SIG-M5 treated with dmso at 0.1 percent for 504 hours (cell line): Measurements from ENCODE around the gene ARID1B.
A peak's percentile ranks its signal among the peaks of the same experiment; 100 is the strongest.

Source experiments
- DNase-seq: peaks from one replicate; lab custom pipeline; 2025; ENCODE audit not compliant: unreplicated experiment; lab: John Stamatoyannopoulos, UW

Gene ARID1B

DNA sequence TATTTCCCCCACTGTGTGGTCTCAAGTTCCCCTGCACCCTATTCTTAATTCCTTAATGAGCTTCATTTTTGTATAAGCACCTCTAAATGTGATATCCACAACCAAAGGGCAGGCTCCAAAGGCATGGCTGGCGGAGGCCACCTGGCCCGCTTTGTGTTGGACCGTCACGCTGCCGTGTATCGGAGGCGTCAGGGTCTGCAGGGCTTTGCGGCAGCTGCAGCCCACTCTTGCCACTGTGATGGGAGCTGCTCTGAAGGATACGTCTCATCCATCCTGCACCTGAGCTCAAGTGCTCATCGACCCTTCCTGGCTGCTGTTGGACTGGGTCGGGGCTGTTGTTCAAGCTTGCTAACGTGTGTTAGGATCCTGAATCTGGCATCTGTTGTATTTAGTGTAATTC, 177.6 kb downstream of the ARID1B start:
- no peak for DNase-seq

DNA sequence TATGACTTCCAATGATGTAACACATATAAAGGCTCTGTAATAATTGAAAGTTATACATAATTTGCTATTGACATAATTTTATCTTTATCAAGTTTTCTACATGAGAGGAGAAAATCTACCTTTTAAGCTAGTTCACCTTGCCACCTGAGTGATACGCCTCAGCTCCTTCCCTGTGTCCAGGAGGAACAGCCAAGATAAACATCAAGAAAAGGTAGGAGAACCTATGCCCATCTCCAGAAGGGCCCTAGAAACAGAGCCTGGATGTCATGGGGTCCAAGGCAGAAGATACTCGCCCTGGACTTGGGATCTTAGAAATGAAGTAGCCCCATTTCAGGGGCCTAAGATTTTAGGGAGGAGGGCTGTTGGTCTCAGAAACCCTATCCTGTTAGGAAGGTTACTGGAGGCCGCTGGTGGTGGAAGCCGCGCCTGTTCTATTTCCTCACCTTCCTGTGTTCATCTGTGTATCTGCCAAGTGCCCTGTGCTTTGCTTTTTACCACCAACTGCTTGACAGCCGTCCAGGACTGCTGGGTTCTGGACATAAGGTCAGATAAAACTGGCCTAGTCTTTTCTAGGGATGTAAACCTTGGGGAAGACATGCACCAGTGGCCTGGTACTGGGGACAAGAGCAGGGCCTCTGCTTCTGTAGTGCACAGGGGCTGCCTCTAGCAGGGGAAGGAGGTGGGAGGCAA, 178.5 kb downstream of the ARID1B start:
- DNase-seq: no peak

DNA sequence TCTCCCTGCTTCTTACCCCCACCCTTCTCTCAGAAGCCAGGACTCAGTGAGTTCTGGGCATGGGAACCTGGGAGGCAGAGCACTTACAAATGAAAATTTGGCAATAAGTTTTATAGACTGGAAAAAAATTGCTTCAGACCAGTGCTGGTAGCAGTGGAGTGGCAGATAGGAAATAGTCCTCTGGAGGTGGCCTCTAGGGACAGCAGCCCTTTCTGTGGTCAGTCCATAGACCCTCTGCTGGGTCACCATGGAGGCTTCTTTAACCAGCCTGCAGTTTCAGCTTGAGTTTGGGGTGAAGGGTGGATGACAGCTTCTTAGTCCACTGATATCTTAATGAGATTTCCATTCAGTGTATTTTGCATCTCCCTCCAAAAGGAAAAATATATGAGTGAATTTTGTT, 179.1 kb downstream of the ARID1B start:
- no peak for DNase-seq

DNA sequence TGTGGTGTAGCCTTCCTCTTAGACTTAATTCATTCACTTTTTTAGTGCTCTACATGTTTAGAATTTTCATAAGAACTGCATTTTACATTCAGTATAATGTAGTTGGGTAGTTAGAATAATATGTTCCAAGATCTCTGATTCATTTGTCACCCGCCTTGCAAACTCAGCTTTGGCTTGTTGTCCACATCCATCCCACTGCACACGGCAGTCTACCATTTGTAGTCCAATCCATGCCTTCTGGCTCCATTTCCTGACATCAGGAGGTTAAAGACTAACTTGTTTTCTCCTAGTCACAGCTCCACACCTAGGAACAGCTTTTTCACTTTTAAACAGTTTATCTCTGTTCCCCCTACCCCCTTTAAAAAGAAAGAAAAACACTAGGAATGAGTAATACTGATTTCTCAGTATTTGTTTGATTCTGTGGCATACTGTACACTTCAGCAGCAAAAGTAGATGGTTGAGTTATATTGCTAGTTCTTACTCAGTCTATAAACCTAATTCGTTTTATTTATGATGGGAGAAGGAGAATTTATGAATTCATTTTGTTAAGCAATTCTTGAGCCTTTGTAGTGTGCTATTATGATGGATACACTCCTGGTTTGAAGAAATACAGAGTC, 180.9 kb downstream of the ARID1B start:
- DNase-seq: no peak

DNA sequence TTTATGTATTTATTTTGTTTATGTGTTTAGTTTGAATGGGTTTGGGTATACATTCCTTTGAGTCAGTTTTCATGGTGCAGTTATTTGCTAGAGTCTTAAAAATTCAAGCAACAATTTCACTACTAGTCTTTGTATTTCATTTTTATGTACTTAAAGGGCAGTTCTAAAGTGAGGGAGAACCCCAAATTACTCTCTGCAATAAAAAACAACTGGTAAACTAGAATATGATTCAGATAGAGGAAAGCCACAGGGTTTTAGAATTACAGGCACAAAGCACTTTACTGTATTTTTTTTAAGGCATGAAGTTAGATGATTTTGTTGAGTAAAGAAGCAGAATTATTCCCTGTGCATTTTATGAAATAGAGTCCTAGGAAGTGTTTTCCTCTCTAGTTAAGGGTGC, 183.3 kb downstream of the ARID1B start:
- no peak for DNase-seq

DNA sequence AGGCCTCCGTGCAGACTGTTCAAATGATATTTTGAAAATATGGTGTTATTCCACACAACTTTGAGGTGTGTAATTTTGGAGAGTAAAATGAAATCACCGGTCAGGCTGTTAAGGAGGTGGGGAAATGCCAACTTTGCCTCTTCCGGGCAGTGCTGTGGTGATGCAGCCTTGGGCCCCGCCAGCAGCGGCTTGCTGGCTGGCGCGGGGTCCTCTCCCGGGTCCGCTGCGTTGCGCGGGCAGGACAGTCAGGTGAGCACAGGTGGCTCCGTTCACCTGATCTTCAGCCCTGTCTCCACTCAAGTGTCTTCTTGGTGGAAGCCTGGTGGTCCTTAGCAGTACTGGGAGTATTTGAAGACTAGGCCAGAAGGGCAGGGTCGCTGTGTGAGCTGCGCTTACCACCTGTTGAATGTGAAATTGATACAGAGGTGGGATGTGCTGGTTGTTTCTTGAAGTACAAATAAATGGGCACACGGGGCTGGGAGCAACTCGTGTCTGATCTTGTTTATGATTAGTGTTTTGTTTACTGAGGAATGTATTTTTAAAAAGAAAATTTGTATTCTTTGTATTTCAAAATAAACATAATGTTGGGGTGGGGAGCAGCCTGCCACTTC, 184.2 kb downstream of the ARID1B start:
- no peak for DNase-seq

DNA sequence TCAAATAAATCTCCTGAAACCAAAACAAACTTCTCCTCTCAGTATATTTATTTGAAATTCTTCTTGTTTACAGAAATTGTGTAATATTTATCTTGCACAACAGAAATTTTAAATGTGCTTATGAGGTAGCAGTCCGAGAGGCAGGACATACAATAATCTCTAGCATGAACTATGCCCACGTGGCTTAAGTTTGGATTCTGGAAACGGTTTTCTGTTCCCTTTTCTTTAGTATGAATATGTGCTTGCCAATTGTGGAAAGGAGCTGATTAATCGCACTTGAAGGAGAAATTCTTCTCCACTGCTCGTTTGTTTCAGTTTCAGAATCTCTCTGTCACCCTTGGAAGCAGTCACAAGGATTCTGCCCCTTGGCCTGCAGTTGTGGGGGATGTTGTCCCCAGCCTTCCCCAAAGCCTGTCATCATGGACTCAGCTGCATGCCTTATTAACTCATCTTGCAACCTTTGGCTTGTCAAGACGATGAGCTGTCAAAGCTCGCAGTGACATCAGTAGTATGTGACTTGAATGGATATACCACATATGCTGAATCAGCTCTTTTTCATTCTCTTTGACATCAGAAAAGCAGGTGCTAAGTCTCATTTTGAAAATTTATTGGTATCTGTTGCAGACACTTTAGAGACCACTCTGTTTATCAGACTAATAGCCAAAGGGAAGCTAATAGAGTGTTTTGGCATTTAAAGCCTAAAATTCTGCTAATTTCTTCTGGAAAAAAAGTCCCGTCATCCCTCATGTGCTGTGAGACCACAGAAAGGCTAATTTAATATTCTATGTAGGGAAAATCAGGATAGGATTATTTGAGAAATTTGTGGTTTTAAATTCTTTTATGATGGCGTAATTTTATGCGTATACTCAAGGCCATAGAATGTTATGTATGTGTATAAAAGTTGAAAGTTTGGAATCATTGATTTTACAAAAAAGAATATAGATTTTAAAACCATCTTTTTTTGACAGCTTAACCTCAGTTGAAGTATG, 186.8 kb downstream of the ARID1B start:
- DNase-seq: peak; percentile 50

DNA sequence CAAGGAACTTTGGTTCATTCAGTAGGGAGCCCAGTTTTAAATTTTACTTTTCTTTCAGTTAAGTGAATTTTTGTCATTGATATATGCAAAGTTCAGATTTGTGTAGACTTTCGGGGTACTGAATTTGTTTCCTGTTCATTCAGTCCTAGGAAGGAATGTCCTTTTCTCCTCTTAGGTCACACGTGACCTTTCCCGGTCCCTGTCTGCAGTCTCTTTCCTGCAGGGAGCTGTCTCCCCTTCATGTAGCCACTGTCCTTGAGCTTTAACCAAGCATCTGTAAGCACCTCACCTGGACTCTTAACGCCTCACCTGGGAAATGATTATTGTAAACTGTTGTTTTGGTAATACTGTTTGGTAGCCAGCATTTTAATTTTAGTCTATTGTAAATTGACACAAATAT, 190.7 kb downstream of the ARID1B start:
- DNase-seq: no peak

DNA sequence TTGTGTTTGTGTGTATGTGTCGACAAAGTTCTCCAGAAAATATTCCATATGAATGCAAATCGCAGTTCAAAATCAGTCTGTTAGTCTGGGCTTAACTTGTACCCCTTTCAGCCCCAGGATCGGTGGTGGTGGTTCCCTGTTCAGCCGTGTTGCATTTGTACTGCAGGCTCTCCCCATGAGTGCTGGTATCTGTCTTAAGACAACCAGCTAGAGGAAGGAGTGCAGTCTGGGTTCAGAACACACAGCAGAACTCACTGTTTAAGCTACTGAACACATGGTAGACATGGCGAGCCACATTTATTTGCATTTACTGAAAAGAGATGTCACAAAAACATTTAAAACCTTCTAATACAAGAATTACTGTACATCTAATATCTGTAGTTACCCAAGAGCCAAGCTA, 192.1 kb downstream of the ARID1B start:
- no peak for DNase-seq

DNA sequence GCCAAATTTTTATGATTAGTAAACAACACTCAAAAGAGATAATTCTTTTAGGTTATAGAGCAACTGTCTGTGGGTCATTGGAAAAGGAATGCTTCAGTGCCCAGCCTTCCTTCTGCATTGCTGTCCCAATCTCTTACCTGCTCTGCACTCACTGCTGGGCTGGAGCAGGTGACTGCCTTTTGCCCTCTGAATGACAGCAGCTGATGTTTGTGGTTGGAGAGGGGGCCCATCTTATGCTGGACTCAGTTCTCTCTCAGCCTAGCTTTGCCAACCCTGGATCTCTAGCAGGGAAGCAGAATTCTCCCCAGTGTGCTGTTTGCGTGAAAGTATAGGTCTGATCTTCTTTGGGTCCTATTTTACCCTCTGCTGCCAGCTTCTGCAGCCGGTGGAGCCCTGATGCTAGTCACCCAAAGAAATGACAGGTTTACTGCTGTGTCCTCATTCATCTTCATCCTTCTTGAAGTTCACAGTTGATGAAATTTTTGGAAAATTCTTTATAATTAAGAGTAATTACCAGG, 193.5 kb downstream of the ARID1B start:
- no peak for DNase-seq

DNA sequence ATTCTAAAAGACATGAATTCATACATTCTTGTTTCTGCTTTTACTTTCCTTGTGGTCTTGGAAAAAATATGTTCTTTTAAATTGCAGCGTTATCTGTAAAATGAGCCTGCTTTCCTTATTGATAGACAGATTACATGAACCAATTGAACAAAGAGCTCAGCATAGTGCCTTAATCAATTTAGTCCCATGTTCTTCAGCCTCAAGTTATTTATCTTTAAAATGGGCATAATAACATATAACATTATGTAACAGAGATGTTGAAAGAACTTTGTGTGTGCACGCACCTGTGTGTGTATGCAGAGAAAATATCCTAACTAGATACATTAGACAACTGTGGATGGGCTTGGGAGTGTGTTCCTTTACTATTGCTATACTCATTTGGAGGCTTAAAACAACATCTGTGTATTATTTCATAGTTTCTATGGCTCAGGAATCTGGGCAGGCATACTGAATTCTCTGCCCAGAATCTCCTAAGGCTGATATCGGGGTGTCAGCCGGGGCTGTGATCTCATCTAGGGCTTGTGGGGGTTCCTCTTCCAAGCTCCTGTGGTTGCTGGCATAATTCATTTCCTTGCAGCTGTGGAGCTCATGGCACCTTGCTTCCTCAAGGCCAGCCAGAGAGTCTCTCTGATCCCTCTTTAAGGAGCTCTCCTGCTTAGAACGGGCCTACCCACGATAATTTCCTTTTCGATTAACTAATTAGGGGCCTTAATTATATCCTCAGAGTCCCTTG, 194.1 kb downstream of the ARID1B start:
- DNase-seq: no peak

DNA sequence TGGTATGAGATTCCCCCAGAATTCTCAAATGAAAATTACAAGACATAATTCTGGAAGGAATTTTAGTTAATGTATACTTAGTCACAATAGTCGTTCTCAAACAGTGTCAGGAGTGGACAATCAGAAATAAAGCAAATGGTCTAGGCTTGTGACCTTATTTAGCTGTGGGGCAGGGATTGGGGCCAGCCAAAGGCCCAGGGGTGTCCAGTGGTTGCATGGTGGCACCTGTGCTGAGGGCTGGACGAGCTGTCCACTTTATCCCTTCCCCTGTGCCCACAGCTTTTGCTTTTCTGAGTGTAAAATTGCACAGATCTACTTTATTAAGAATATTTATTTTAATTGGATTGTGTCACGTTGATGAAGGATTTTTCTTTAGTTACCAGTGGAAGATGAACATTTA, 195.0 kb downstream of the ARID1B start:
- DNase-seq: no peak

DNA sequence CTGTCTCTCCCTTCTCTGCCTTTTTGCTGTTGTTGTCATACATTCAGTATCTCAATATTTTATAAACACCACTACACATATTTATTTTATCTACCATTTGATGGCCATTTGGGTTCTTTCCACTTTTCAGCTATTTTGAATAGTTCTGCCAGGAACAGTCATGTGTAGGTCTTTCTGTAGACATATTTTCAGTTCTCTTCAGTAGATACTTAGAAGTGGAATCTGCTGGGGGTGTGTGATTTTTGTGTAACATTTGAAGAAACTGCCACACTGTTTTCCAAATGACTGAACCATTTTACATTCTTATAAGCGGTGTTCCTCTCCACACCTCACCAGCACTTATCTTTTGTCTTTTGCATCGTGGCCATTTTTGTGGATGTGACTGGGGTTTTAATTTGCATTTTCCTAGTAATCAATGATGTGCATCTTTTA, 197.7 kb downstream of the ARID1B start:
- no peak for DNase-seq

DNA sequence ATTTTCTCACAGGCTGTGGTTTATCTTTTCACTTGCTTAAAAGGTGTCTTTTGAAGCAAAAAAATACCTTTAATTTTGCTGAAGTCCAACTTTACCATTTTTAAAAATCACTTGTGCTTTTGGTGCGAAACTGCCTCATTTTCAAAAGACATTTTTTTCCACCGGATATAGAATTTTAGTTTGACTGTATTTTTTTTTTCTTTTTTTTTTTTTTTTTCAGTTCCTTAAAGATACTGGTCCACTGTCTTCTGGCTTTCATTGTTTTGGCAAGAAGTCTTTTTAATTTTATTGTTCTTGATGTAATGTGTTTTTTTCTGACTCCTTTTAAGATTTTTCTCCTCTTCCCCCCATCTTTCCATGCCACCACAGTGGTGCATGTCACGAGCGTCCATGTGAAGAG, 198.2 kb downstream of the ARID1B start:
- DNase-seq: no peak

DNA sequence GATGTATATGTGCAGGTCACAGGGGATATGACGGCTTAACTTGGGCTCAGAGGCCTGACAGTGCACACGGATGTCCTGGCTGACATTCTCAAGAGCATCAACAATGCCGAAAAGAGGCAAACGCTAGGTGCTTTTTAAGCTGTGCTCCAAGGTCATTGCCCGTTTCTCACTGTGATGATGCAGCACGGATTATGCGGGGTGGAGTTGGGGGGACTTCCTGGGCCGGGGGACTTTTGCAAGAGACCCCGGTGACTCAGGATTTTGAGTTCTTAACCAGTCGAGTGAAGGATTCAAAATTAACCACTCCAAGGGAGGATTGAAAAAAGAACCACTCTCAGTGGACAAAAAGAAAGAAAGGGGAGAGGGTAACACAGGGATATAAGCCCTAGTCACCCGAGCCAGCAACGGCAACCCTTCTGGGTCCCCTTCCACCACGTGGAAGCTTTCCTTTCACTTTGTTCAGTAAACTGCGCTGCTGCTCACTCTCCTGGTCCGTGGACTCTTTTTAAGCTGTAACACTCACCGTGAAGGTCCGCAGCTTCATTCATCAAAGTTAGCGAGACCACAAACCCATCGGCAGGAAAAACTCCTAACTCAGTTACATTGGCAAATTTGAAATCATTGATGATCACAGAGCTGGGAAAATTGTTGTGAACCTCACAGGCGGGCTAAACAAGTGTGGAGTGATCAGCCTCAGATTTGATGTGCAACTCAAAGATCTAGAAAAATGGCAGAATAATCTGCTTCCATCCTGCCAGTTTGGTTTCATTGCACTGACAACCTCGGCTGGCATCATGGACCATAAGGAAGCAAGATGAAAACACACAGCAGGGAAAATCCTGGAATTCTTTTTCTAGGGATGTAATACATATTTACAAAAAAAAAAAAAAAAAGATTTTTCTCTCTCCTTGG, 199.3 kb downstream of the ARID1B start:
- no peak for DNase-seq

DNA sequence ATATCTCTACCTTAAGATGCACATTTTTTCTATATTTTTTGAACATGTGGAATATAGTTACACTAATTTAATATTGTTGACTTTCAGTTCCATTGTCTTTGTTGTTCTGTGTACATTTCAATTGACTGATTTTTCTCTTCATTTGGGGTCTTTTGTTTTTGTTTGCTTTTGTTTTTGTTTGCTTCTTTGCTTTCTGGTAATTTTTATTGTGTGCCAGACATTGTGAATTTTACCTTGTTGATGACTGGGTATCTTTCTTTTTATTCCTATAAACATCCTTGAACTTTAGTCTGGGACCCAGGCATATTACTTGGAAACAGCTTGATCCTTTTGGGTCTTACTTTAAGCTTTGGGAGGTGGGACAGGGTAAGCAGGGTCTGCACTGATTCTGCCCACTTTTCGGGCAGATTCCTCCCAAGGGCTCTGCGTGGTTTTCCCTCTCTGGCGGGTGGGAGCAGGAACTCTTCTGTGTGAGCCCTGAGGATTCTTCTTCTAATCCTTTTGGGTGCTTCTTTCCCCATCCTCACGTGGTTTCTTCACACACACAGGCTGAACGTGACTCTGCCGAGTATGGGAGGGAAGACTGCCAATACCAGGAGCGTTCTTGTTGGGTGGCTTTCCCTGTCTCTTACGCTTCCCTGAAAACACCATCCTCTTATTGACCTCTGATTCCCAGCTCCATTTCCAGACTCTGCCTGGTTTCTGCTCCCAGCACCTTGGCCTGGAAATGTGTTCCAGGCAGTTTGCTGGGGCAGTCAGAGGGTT, 200.5 kb downstream of the ARID1B start:
- DNase-seq: no peak

DNA sequence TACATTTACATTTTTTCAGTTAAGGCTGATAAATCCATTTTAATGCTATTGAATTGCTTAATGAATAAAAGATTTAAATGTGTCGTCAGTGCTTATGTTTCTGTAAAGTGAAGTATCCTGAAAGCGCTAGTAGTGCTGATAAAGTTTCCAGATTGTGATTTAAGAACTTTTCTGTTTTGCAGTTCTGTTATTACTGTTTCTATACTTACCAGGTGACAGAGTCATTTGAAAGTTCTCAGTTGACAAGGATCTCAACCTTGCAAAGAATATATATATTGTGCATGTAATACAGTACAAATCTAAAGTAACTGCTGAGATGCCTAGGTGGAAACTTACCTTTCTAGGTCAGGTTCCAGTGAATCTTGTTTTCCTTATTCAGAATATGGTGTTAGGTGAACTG, 201.8 kb downstream of the ARID1B start:
- no peak for DNase-seq

DNA sequence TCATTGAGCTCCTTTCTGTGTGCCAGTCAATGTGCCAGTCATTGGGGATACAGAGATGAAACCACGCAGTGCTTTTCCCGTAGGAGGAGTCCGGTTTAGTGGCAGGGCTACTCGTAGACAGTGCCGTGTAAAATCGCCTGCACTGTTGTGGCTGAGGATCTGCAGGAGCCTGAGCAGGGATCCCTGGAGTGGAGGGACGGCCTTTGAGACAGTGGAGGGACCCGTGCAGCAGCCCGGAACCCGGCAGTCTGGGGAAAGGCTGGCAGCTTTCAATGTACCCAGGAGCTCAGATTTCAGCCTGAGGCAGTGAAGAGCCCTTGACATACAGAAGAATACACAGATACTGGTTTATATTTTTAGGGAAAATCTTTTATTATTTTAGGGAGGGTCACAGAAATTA, 203.3 kb downstream of the ARID1B start:
- no peak for DNase-seq

DNA sequence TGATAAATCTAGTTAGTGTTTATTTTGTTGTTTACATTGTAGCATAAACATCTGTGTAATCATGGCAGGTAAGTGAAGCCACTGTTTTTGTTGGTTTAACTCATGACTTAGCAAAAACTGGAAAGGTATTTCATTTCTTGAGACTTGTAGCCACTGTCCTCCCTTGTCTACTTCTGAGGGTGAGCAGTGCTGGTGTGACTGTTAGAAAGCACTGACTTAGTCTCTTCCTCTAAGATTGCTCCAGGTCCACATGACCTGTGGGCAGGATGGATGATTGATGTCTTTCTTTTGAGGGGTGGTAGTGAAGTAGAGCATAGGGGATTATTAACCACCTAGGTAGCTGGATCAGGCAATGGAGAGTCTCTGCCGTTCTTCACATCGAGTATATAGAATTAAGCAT, 203.8 kb downstream of the ARID1B start:
- no peak for DNase-seq
